GM23338 (cell line): ENCODE results near the gene NPPA. TPM values are rescaled to one million over a fixed set of nuclear protein-coding genes. Genes with fewer than 3 reads are reported as not detected.

Experiments
- ATAC-seq: fragments of 200-7000 bp; cut with Tn5 transposase; 3 replicates; pipeline ENCODE4 v1.9.1; 2020
- DNase-seq: peaks from one replicate; pipeline ENCODE4 v3.0.0-alpha.2; 2015; ENCODE audit warnings: low spot score
- H2AFZ ChIP-seq: fragments of 200-600 bp; sonication (generic); 2 replicates; pipeline ENCODE4 v1.8.0; 2016; ENCODE audit warnings: antibody characterized with exemption, mild to moderate bottlenecking, moderate library complexity
- H3F3A ChIP-seq: fragments of 200-600 bp; sonication (generic); replicated peaks from 2 replicates; pipeline ENCODE4 v1.8.0; 2017; ENCODE audit warnings: antibody characterized with exemption, mixed run types, low read depth
- H3K27ac ChIP-seq: fragments of 200-600 bp; sonication (generic); 2 replicates; pipeline ENCODE4 v1.6.1; 2016; ENCODE audit warnings: low read depth
- H3K27me3 ChIP-seq: fragments of 200-600 bp; sonication (generic); 2 replicates; pipeline ENCODE4 v1.8.0; 2016; ENCODE audit warnings: mild to moderate bottlenecking, mixed run types, moderate library complexity; ENCODE audit not compliant: insufficient read depth
- H3K36me3 ChIP-seq: fragments of 200-600 bp; sonication (generic); 2 replicates; pipeline ENCODE4 v1.8.0; 2016; ENCODE audit warnings: mild to moderate bottlenecking; ENCODE audit not compliant: insufficient read depth
- H3K4me1 ChIP-seq: fragments of 200-600 bp; sonication (generic); 2 replicates; pipeline ENCODE4 v1.8.0; 2016; ENCODE audit warnings: mild to moderate bottlenecking, moderate library complexity; ENCODE audit not compliant: insufficient read depth
- H3K4me2 ChIP-seq: fragments of 200-600 bp; sonication (generic); 2 replicates; pipeline ENCODE4 v1.7.1; 2017; ENCODE audit warnings: mixed run types
- H3K4me3 ChIP-seq: fragments of 200-600 bp; sonication (generic); 2 replicates; pipeline ENCODE4 v1.6.1; 2016; ENCODE audit warnings: mixed run types
- H3K79me2 ChIP-seq: fragments of 200-600 bp; sonication (generic); replicated peaks from 2 replicates; pipeline ENCODE4 v1.8.0; 2017; ENCODE audit warnings: mild to moderate bottlenecking; ENCODE audit not compliant: insufficient read depth
- H3K9me2 ChIP-seq: fragments of 200-600 bp; sonication (generic); 2 replicates; pipeline ENCODE4 v1.8.0; 2017; ENCODE audit not compliant: insufficient read depth
- H4K20me1 ChIP-seq: fragments of 200-600 bp; sonication (generic); replicated peaks from 2 replicates; pipeline ENCODE4 v1.8.0; 2017; ENCODE audit warnings: mild to moderate bottlenecking; ENCODE audit not compliant: insufficient read depth
- H3K27ac Mint-ChIP-seq: 2 replicates; pipeline ENCODE4 v1.8.0; 2020; ENCODE audit warnings: inconsistent platforms, mild to moderate bottlenecking, moderate library complexity, mixed read lengths
- H3K27me3 Mint-ChIP-seq: 3 replicates; pipeline ENCODE4 v1.8.0; 2022; ENCODE audit warnings: low read depth, mild to moderate bottlenecking, moderate library complexity, mixed read lengths, inconsistent platforms; ENCODE audit not compliant: insufficient read depth, poor library complexity
- H3K36me3 Mint-ChIP-seq: 3 replicates; pipeline ENCODE4 v1.8.0; 2021; ENCODE audit warnings: low read depth, mild to moderate bottlenecking, inconsistent platforms, moderate library complexity, mixed read lengths
- H3K4me1 Mint-ChIP-seq: 3 replicates; pipeline ENCODE4 v1.8.0; 2020; ENCODE audit warnings: mild to moderate bottlenecking, inconsistent platforms, mixed read lengths
- H3K4me3 Mint-ChIP-seq: 3 replicates; pipeline ENCODE4 v1.8.0; 2021; ENCODE audit warnings: moderate library complexity, mild to moderate bottlenecking, inconsistent platforms, mixed read lengths
- H3K9me3 Mint-ChIP-seq: 3 replicates; pipeline ENCODE4 v1.8.0; 2020; ENCODE audit warnings: moderate library complexity, mild to moderate bottlenecking, inconsistent platforms, mixed read lengths
- CREB1 ChIP-seq: fragments of 250-450 bp; sonication (Bioruptor Pico); IDR thresholded peaks from 2 replicates; pipeline ENCODE4 v1.5.0; 2020; ENCODE audit warnings: low read depth, mild to moderate bottlenecking, moderate library complexity
- EZH2 ChIP-seq: fragments of 200-600 bp; sonication (generic); IDR thresholded peaks from one replicate; pipeline ENCODE4 v1.8.0; 2017; ENCODE audit warnings: antibody characterized with exemption, mild to moderate bottlenecking, low read depth; ENCODE audit not compliant: unreplicated experiment
- EZH2phosphoT487 ChIP-seq: fragments of 200-600 bp; sonication (generic); IDR thresholded peaks from one replicate; pipeline ENCODE4 v1.8.1; 2018; ENCODE audit warnings: antibody characterized with exemption; ENCODE audit not compliant: unreplicated experiment
- JUNB ChIP-seq: IDR thresholded peaks from one replicate; pipeline ENCODE4 v1.6.1; 2016; ENCODE audit warnings: antibody characterized with exemption; ENCODE audit not compliant: unreplicated experiment
- NANOG ChIP-seq: IDR thresholded peaks from 2 replicates; pipeline ENCODE4 v1.6.1; 2016; ENCODE audit warnings: antibody characterized with exemption, borderline replicate concordance
- POLR2AphosphoS5 ChIP-seq: IDR thresholded peaks from 2 replicates; pipeline ENCODE4 v1.6.1; 2016; ENCODE audit warnings: antibody characterized with exemption, low read depth
- STAT1 ChIP-seq: IDR thresholded peaks from one replicate; pipeline ENCODE4 v1.6.1; 2016; ENCODE audit warnings: antibody characterized with exemption; ENCODE audit not compliant: unreplicated experiment
- ZNF114 ChIP-seq: fragments of 250-450 bp; sonication (Bioruptor Pico); IDR thresholded peaks from 2 replicates; pipeline ENCODE4 v1.5.0; 2020; ENCODE audit warnings: mild to moderate bottlenecking, moderate library complexity
- ZNF331 ChIP-seq: fragments of 250-450 bp; sonication (Bioruptor Pico); IDR thresholded peaks from 2 replicates; pipeline ENCODE4 v1.5.0; 2020; ENCODE audit warnings: low read depth, mild to moderate bottlenecking, moderate library complexity
- polyA plus RNA-seq: library from polyadenylated mRNA; unstranded; fragments of >200 nt; fragmentation: Nextera tagmentation; extraction: Ambion mirVana; gene quantifications from 2 replicates; pipeline ENCODE4 v1.2.1, GENCODE V29; 2016
- total RNA-seq: library from RNA; depleted of rRNA; stranded (reverse); fragments of >200 nt; shearing (Covaris generic); gene quantifications from 2 replicates; pipeline ENCODE4 v1.2.3, GENCODE V29; 2014
- TF ChIP-seq, protein P1 (sequence below): IDR thresholded peaks from 2 replicates; pipeline ENCODE4 v1.6.1; 2016; ENCODE audit warnings: antibody characterized with exemption
- TF ChIP-seq, protein P2 (sequence below), 2 experiments: fragments of 200-600 bp in 1 of 2; sonication (generic) in 1 of 2; conservative IDR thresholded peaks; 2 replicates each; pipeline versions ENCODE4 v1.5.1 to v1.6.1; 2016 to 2017; ENCODE audit warnings: antibody characterized with exemption in 2 of 2, low read depth in 2 of 2, mild to moderate bottlenecking in 2 of 2, moderate library complexity in 1 of 2

Gene NPPA
- total and polyA plus RNA-seq, 2 experiments from 2014 or later: 0.29 TPM; not detected in 1

GRCh38 chr1:11833497-11833896, 14.1 kb downstream of the NPPA start:
- H3K4me1 Mint-ChIP-seq: no peaks in the 10 kb centered on the region
- peaks cover 60% of the 10 kb centered on the region for H3K36me3 ChIP-seq

DNA sequence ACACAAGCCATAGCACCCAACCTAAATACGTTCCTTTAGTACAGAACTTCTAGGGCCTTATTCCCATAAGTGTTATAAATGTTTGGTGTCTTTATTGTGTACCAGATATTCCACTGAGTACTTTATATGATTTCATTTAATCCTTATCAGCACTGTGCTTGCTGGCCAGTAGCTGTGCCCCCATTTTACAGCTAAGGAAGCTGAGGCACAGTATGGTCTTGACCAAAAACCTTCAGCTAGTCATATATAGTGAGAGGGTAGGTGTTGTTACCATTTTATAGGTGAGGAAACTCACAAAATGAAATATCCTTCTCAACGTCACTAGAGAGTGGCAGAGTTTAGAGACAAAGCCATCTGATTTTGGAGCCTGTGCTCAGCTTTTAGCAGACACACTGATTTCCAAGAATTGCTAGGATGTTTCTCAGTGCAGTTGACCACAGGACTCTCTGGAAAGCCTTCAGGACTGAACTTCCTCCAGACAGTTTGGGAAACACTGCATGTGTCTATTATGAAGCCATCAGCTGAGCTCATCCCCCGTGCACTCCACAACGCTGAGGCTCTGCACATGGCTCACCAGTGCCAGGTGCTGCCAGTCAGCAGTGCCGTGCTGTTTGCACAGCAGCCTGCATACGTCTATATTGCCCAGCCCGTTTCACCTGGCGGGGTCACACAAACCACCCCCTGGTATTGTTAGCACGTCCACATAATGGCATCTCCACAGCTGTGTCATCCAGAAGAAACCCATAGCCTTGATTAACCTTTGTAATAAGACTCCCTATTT, 15.4 kb downstream of the NPPA start:
- no peaks in the 10 kb centered on the region for H3K27me3 ChIP-seq
- H3K27ac ChIP-seq: no peak overlapping the region
- TF ChIP-seq NANOG (no peak), STAT1 (no peak)
- H3K4me3 ChIP-seq: no peak overlapping the region
- no peak overlapping the region for H3K4me2 ChIP-seq
- H3K36me3 ChIP-seq: peaks cover 67% of the 10 kb centered on the region
- peaks cover 29% of the 10 kb centered on the region for H3F3A ChIP-seq
- no peak overlapping the region for H3K4me3 Mint-ChIP-seq
- H3K36me3 Mint-ChIP-seq: peaks cover 75% of the 10 kb centered on the region
- peaks cover 15% of the 10 kb centered on the region; the same call in 1 of the 2 replicates for H4K20me1 ChIP-seq
- no peaks in the 10 kb centered on the region for H3K79me2 ChIP-seq
- ATAC-seq (no peak), DNase-seq (no peak)
- no peaks in the 10 kb centered on the region for H3K4me1 Mint-ChIP-seq
- no peak overlapping the region for H2AFZ ChIP-seq
- no peaks in the 10 kb centered on the region for H3K9me3 Mint-ChIP-seq
- no peaks in the 10 kb centered on the region for H3K9me2 ChIP-seq
- no peak overlapping the region for H3K27ac Mint-ChIP-seq
- no peaks in the 10 kb centered on the region for H3K4me1 ChIP-seq
- H3K27me3 Mint-ChIP-seq: no peaks in the 10 kb centered on the region

More at GRCh38 chr1:11833497-11833896, 14.1 kb downstream of the NPPA start:
- Histone ChIP-seq H3K79me2 (no peaks in the 10 kb centered on the region), H3K27ac (no peak overlapping the region), H2AFZ (no peak overlapping the region), H3K4me1 (no peaks in the 10 kb centered on the region), H3K9me2 (no peaks in the 10 kb centered on the region), H3F3A (peaks cover 42% of the 10 kb centered on the region), H3K27me3 (no peaks in the 10 kb centered on the region), H3K4me2 (no peak overlapping the region), H3K4me3 (no peak overlapping the region), H4K20me1 (peaks cover 15% of the 10 kb centered on the region; the same call in 1 of the 2 replicates)
- H3K4me3 Mint-ChIP-seq: no peak overlapping the region
- H3K27me3 Mint-ChIP-seq: peaks cover 6% of the 10 kb centered on the region
- no peaks in the 10 kb centered on the region for H3K9me3 Mint-ChIP-seq
- H3K36me3 Mint-ChIP-seq: peaks cover 73% of the 10 kb centered on the region
- TF ChIP-seq CREB1 (CRISPR knock-in tag) (no peak), NANOG (no peak), ZNF331 (CRISPR knock-in tag) (no peak), JUNB (no peak), EZH2 (no peak)
- TF ChIP-seq, protein P1, sequence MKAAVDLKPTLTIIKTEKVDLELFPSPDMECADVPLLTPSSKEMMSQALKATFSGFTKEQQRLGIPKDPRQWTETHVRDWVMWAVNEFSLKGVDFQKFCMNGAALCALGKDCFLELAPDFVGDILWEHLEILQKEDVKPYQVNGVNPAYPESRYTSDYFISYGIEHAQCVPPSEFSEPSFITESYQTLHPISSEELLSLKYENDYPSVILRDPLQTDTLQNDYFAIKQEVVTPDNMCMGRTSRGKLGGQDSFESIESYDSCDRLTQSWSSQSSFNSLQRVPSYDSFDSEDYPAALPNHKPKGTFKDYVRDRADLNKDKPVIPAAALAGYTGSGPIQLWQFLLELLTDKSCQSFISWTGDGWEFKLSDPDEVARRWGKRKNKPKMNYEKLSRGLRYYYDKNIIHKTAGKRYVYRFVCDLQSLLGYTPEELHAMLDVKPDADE: no peak
- DNase-seq: no peak
- ATAC-seq: no peak
- H3K27ac Mint-ChIP-seq: no peak overlapping the region

- DNase-seq (no peak), ATAC-seq (no peak)
Observed at GRCh38 chr1:11828511-11828910, 19.1 kb downstream of the NPPA start.

More at GRCh38 chr1:11828511-11828910, 19.1 kb downstream of the NPPA start:
- Mint-ChIP-seq H3K27me3 (no peaks in the 10 kb centered on the region), H3K4me3 (no peak overlapping the region), H3K27ac (no peak overlapping the region), H3K36me3 (peaks cover 65% of the 10 kb centered on the region), H3K9me3 (no peaks in the 10 kb centered on the region), H3K4me1 (no peaks in the 10 kb centered on the region)
- Histone ChIP-seq H3K4me3 (no peak overlapping the region), H3K4me1 (no peaks in the 10 kb centered on the region), H2AFZ (no peak overlapping the region), H3K79me2 (no peaks in the 10 kb centered on the region), H3K27ac (no peak overlapping the region), H4K20me1 (peaks cover 6% of the 10 kb centered on the region; the same call in 1 of the 2 replicates), H3F3A (peaks cover 17% of the 10 kb centered on the region; the same call in 1 of the 2 replicates), H3K36me3 (peaks cover 59% of the 10 kb centered on the region), H3K27me3 (no peaks in the 10 kb centered on the region), H3K9me2 (no peaks in the 10 kb centered on the region), H3K4me2 (no peak overlapping the region)
- no peak for TF ChIP-seq EZH2phosphoT487
- no peak for TF ChIP-seq NANOG
- TF ChIP-seq ZNF114: no peak
- no peak for TF ChIP-seq POLR2AphosphoS5
- TF ChIP-seq JUNB: no peak
- TF ChIP-seq, protein P2, sequence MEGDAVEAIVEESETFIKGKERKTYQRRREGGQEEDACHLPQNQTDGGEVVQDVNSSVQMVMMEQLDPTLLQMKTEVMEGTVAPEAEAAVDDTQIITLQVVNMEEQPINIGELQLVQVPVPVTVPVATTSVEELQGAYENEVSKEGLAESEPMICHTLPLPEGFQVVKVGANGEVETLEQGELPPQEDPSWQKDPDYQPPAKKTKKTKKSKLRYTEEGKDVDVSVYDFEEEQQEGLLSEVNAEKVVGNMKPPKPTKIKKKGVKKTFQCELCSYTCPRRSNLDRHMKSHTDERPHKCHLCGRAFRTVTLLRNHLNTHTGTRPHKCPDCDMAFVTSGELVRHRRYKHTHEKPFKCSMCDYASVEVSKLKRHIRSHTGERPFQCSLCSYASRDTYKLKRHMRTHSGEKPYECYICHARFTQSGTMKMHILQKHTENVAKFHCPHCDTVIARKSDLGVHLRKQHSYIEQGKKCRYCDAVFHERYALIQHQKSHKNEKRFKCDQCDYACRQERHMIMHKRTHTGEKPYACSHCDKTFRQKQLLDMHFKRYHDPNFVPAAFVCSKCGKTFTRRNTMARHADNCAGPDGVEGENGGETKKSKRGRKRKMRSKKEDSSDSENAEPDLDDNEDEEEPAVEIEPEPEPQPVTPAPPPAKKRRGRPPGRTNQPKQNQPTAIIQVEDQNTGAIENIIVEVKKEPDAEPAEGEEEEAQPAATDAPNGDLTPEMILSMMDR (conservative IDR thresholded peaks at IDR 0.05; ENCODE audit: low read depth in 2 of 2): no peak
- no peak for TF ChIP-seq CREB1 (CRISPR knock-in tag)
- TF ChIP-seq ZNF331 (CRISPR knock-in tag): no peak
